Heart left ventricle (tissue), 16 donors: ENCODE results near the gene MANSC1. TPM values are rescaled to one million over a fixed set of nuclear protein-coding genes. Genes with fewer than 3 reads are reported as not detected.

Experiments
- ATAC-seq, 4 donors: fragments of 200-7000 bp; cut with Tn5 transposase; one replicate each; pipeline ENCODE4 v1.9.1; 2020 to 2022; ENCODE audit warnings: moderate library complexity in 4 of 4, mild to moderate bottlenecking in 3 of 4, moderate number of reproducible peaks in 1 of 4
- DNase-seq, 5 donors: peaks; one replicate each; pipeline ENCODE4 v3.0.0-alpha.2; 2020
- H3K27ac ChIP-seq, 12 donors: fragments of 200-600 bp; sonication (generic) in 4 of 12; one replicate each; pipeline versions ENCODE4 v1.5.0 to v1.8.0; 2016 to 2022; ENCODE audit warnings: mild to moderate bottlenecking in 2 of 12
- H3K27me3 ChIP-seq, 9 donors: fragments of 200-600 bp; sonication (generic) in 2 of 9; one replicate each; pipeline versions ENCODE4 v1.5.1 to v1.8.0; 2016 to 2022; ENCODE audit warnings: mild to moderate bottlenecking in 3 of 9
- H3K36me3 ChIP-seq, 9 donors: fragments of 200-600 bp; sonication (generic) in 2 of 9; one replicate each; pipeline versions ENCODE4 v1.5.0 to v1.8.0; 2018 to 2022; ENCODE audit warnings: mild to moderate bottlenecking in 2 of 9
- H3K4me1 ChIP-seq, 12 donors: fragments of 200-600 bp; sonication (generic) in 4 of 12; one replicate each; pipeline versions ENCODE4 v1.5.0 to v1.8.0; 2016 to 2022; ENCODE audit warnings: mild to moderate bottlenecking in 3 of 12
- H3K4me3 ChIP-seq, 12 donors: fragments of 200-600 bp; sonication (generic) in 4 of 12; one replicate each; pipeline versions ENCODE4 v1.5.0 to v1.8.0; 2017 to 2022; ENCODE audit warnings: mild to moderate bottlenecking in 9 of 12, moderate library complexity in 4 of 12
- H3K9me3 ChIP-seq, 12 donors: fragments of 200-600 bp; sonication (generic) in 4 of 12; one replicate each; pipeline versions ENCODE4 v1.5.0 to v1.8.0; 2016 to 2022; ENCODE audit warnings: mild to moderate bottlenecking in 1 of 12
- CTCF ChIP-seq, 12 donors: fragments of 200-600 bp; sonication (generic) in 4 of 12; IDR thresholded peaks; one replicate each; pipeline versions ENCODE4 v1.5.0 to v1.8.0; 2018 to 2022; ENCODE audit warnings: antibody characterized with exemption in 12 of 12, mild to moderate bottlenecking in 5 of 12
- POLR2A ChIP-seq, 2 donors: fragments of 450-650 bp; IDR thresholded peaks; one replicate each; pipeline ENCODE4 v1.6.1; 2017; ENCODE audit warnings: antibody characterized with exemption in 2 of 2, mild to moderate bottlenecking in 2 of 2, moderate library complexity in 2 of 2
- WGBS, 4 donors: extraction: QIAGEN DNeasy Blood & Tissue Kit in 2 of 4; methylation state at CpG; one replicate each; pipeline versions ENCODE4 v1.1.5 to v1.1.7; 2013 to 2018; 5-methylcytosine and 5-hydroxymethylcytosine counted together
- intact Hi-C, 10 donors: fragments of 100-400 bp; cut with DNase I; formaldehyde crosslinking; loops; one replicate each; pipeline versions ENCODE4 v1.11.1 to v1.14.2; 2022
- polyA plus RNA-seq, 2 donors: library from polyadenylated mRNA; stranded (reverse); fragments of 200-250 nt; gene quantifications; one replicate each; pipeline ENCODE4 v1.2.3, GENCODE V29; 2013
- total RNA-seq, 9 donors: library from RNA; depleted of rRNA in 2 of 9; stranded (reverse); fragments of >200 nt in 2 of 9; fragmentation: NEBNext Ultra II Directional in 3 of 9; extraction: Animal tissue kit (Norgen Biotek cat#: 25700) in 3 of 9; gene quantifications; one replicate each; pipeline versions ENCODE4 v1.1.0 to v1.2.4, GENCODE V29; 2016 to 2023
- donor health status: ischemic (EF 13 %, LVEDD 7.1; RV severe dilation, severe dysfunction).
- donor health status: healthy with polysubstance abuse.
- donor health status: DM: no; HTN: yes; CAD: no.
- donor health status: DM: no; HTN: no; CAD: no.
- donor health status: ischemic (EF 25% LVEDD 6.9; RV normal size, moderate dysfunction).
- donor health status: ischemic (EF 25% LVEDD 5.7; RV mildly dilated, moderate dysfunction).
- donor health status: healthy.
- donor health status: DM: yes; HTN: yes; CAD: no.
- donor health status: ischemic (EF 35%, LVEDD 5.7; RV mildly dilated, moderate dysfunction).
- donor health status: nonischemic (EF 11% LVEDD 7.7; RV severe dilation, severe dysfunction).
- donor health status: DM: yes; HTN: yes; CAD: no.
- donor health status: PGD.
- donor health status: ischemic (EF 29% LVEDD 5.4; RV normal size, mild dysfunction).
- donor health status: nonischemic (EF 23%, LVEDD 6.1; RV moderate dilation, normal function).

MANSC1 gene
- total and polyA plus RNA-seq, 11 donors, result 4.5 to 23.1 (median 11.1) TPM

GRCh38 chr12:12372946-12373722 is 23.1 kb upstream of the MANSC1 start:
- no peaks in the 10 kb centered on the region for H3K9me3 ChIP-seq
- DNase-seq (no peak), ATAC-seq (no peak)
- TF ChIP-seq POLR2A (IDR thresholded peaks at IDR 0.05), result no peak
- TF ChIP-seq CTCF (IDR thresholded peaks at IDR 0.05), result no peak
- no peak overlapping the region for H3K27ac ChIP-seq
- H3K4me3 ChIP-seq, result no peak overlapping the region
- H3K4me1 ChIP-seq, result peaks cover 0 to 4% (median 0%) of the 10 kb centered on the region in 12 donors
- peaks cover 0 to 27% (median 4%) of the 10 kb centered on the region in 9 donors for H3K36me3 ChIP-seq
- intact Hi-C loops, result loop anchor here in 1 of 10 donors (10.0 kb wide), 1 partner anchor 332 kb away; no protein-coding TSS in a partner anchor
- no peaks in the 10 kb centered on the region for H3K27me3 ChIP-seq
- 91 to 94% (median 93%) methylated on average over 4 of the region's 4 CpGs for WGBS, 4 donors

- no peak for DNase-seq
- WGBS, 4 donors, result 92 to 98% (median 95%) methylated on average over 4 of the region's 4 CpGs
- peaks cover 0 to 12% (median 0%) of the 10 kb centered on the region in 12 donors for H3K4me1 ChIP-seq
- H3K36me3 ChIP-seq, result peaks cover 0 to 46% (median 12%) of the 10 kb centered on the region in 9 donors
- ATAC-seq, result no peak
- H3K9me3 ChIP-seq, result no peaks in the 10 kb centered on the region
- TF ChIP-seq CTCF (IDR thresholded peaks at IDR 0.05) (no peak), POLR2A (IDR thresholded peaks at IDR 0.05) (no peak)
- H3K27ac ChIP-seq, result no peak overlapping the region
- intact Hi-C loops, result no loop called here
- H3K4me3 ChIP-seq, result no peak overlapping the region
- H3K27me3 ChIP-seq, result no peaks in the 10 kb centered on the region
Measured at GRCh38 chr12:12367482-12367998, 17.5 kb upstream of the MANSC1 start.

- Histone ChIP-seq H3K27ac (no peak overlapping the region), H3K9me3 (no peaks in the 10 kb centered on the region), H3K4me1 (peaks cover 0 to 12% (median 0%) of the 10 kb centered on the region in 12 donors), H3K4me3 (no peak overlapping the region), H3K36me3 (peaks cover 0 to 44% (median 17%) of the 10 kb centered on the region in 9 donors), H3K27me3 (no peaks in the 10 kb centered on the region)
- DNase-seq (no peak), ATAC-seq (no peak)
- WGBS, 4 donors, result 90 to 95% (median 93%) methylated on average over 4 of the region's 4 CpGs
- intact Hi-C loops, result no loop called here
- TF ChIP-seq POLR2A (IDR thresholded peaks at IDR 0.05), result no peak
- no peak for TF ChIP-seq CTCF (IDR thresholded peaks at IDR 0.05)
Measured at GRCh38 chr12:12366701-12367481, 16.8 kb upstream of the MANSC1 start.

GRCh38 chr12:12365931-12366431 is 15.9 kb upstream of the MANSC1 start:
- Histone ChIP-seq H3K27ac (no peak overlapping the region), H3K9me3 (no peaks in the 10 kb centered on the region)

More at GRCh38 chr12:12365931-12366431, 15.9 kb upstream of the MANSC1 start:
- ATAC-seq (no peak), DNase-seq (no peak)
- Histone ChIP-seq H3K27me3 (no peaks in the 10 kb centered on the region), H3K36me3 (peaks cover 0 to 47% (median 17%) of the 10 kb centered on the region in 9 donors), H3K4me1 (peaks cover 0 to 12% (median 0%) of the 10 kb centered on the region in 12 donors), H3K4me3 (no peak overlapping the region)
- WGBS, 4 donors, result 68 to 74% (median 70%) methylated on average over 4 of the region's 4 CpGs
- no peak for TF ChIP-seq CTCF (IDR thresholded peaks at IDR 0.05)
- TF ChIP-seq POLR2A (IDR thresholded peaks at IDR 0.05), result no peak
- intact Hi-C loops, result no loop called here
